Mesangial cell (primary cell): ENCODE measurements around the gene MTSS2. TPM values are rescaled to one million over a fixed set of nuclear protein-coding genes. Genes with fewer than 3 reads are reported as not detected.

Source experiments
- total RNA-seq: library from RNA; depleted of rRNA; stranded (reverse); fragments of >200 nt; gene quantifications from 2 replicates; pipeline ENCODE4 v1.2.3, GENCODE V29; 2015

MTSS2 gene, protein sequence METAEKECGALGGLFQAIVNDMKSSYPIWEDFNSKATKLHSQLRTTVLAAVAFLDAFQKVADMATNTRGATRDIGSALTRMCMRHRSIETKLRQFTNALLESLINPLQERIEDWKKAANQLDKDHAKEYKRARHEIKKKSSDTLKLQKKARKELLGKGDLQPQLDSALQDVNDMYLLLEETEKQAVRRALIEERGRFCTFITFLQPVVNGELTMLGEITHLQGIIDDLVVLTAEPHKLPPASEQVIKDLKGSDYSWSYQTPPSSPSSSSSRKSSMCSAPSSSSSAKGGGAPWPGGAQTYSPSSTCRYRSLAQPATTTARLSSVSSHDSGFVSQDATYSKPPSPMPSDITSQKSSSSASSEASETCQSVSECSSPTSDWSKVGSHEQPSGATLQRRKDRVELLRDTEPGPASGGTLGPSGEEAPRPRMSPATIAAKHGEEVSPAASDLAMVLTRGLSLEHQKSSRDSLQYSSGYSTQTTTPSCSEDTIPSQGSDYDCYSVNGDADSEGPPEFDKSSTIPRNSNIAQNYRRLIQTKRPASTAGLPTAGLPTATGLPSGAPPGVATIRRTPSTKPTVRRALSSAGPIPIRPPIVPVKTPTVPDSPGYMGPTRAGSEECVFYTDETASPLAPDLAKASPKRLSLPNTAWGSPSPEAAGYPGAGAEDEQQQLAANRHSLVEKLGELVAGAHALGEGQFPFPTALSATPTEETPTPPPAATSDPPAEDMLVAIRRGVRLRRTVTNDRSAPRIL
- total RNA-seq, result 46.0 and 63.6 TPM in 2 replicates

GRCh38 chr16:70685938-70686375 lies at the start of gene MTSS2:
Gene MTSS2 (minus strand): TSS chr16:70686053. CDS start chr16:70685791, 262 bp downstream.

DNA sequence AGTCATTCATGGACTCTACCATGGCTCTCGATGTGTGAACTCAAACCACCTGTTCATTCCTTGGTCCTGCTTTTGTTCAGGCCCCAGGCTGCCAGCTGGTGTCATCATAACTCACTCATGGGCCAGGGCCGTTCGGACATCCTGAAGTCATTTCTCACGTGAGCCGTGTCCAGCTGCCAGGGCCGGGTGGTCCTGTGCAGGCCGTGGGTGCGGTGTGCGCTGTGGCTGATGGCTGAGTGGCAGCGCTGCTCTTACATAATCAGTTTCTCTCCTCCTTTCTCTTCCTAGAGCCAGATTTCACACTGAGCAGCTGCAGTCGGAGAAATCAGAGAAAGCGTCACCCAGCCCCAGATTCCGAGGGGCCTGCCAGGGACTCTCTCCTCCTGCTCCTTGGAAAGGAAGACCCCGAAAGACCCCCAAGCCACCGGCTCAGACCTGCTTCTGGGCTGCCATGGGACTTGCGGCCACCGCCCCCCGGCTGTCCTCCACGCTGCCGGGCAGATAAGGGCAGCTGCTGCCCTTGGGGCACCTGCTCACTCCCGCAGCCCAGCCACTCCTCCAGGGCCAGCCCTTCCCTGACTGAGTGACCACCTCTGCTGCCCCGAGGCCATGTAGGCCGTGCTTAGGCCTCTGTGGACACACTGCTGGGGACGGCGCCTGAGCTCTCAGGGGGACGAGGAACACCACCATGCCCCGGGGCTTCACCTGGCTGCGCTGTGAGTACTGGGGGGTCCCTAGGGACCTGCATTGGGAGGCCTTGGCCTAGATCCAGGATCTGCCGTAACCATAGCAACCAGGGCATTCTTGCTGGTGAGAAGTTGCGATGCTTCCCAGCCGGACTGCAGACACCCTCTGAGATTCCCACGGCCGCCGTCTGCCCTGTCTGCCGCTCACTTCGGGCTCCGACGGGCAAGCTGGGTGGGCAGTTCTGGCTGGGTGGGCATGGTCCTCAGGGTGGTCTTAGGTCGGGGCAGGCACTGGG lies 39.3 kb downstream of the MTSS2 start, which contains the start of gene IL34:
TSS of gene IL34 (plus strand) at position 300 of the 982 bp plus-strand sequence. CDS start at position 689, 389 bp downstream.

Other genes with a start within 250 kb of the MTSS2 start
- 35.1 and 37.5 TPM in 2 replicates for gene ST3GAL2, start 247.0 kb downstream of the MTSS2 start, total RNA-seq
- 9.0 and 20.5 TPM in 2 replicates for gene FCSK, start 231.5 kb downstream of the MTSS2 start, total RNA-seq
- 42.6 and 48.7 TPM in 2 replicates for gene COG4, start 162.5 kb downstream of the MTSS2 start, total RNA-seq
- gene SF3B3, start 162.2 kb downstream of the MTSS2 start, total RNA-seq, result 168 and 185 TPM in 2 replicates
- under 0.01 and 2.2 TPM in 2 replicates for gene IL34, start 39.5 kb downstream of the MTSS2 start, total RNA-seq
- 45.0 and 65.3 TPM in 2 replicates for gene VAC14, start 115.1 kb upstream of the MTSS2 start, total RNA-seq